LHCN-M2 (cell line): Measurements from ENCODE around the gene CEL. TPM values are rescaled to one million over a fixed set of nuclear protein-coding genes. Genes with fewer than 3 reads are reported as not detected.
"Not testable (repeated sequence)": the region's sequence is repeated elsewhere in the genome, so short reads cannot be mapped to it uniquely, and the experiment has no call there.

ENCODE experiments used
- DNase-seq: peaks from one replicate; pipeline ENCODE4 v3.0.0-alpha.2; 2012; ENCODE audit warnings: low read depth
- polyA plus RNA-seq: library from polyadenylated mRNA; unstranded; fragments of >200 nt; gene quantifications from one replicate; pipeline ENCODE4 v1.2.1, GENCODE V29; 2012; ENCODE audit warnings: missing spikeins
- total RNA-seq: library from RNA; depleted of rRNA; stranded (reverse); fragments of >200 nt; gene quantifications from 2 replicates; pipeline ENCODE4 v1.2.3, GENCODE V29; 2014; rRNA removed

Gene CEL
- total RNA-seq: 0.51 and 0.57 TPM in 2 replicates
- polyA plus RNA-seq: 0.23 TPM

GRCh38 chr9:133061764-133062145 is at the start of gene CEL:
CEL (plus strand) TSS chr9:133061981; CDS start chr9:133062003, 22 bp downstream.
- DNase-seq: not testable (repeated sequence)

GRCh38 chr9:133014696-133015095 is 47.1 kb upstream of the CEL start:
- no peak for DNase-seq

- DNase-seq: peak; percentile 13
Observed at GRCh38 chr9:133023117-133023890, 38.5 kb upstream of the CEL start.

- DNase-seq: no peak
Observed at GRCh38 chr9:133026426-133026825, 35.4 kb upstream of the CEL start.

GRCh38 chr9:133027134-133027533 is 34.6 kb upstream of the CEL start:
- no peak for DNase-seq

- DNase-seq: no peak
Observed at GRCh38 chr9:133028221-133028620, 33.6 kb upstream of the CEL start.

- no peak for DNase-seq
Observed at GRCh38 chr9:133029994-133030316, 31.8 kb upstream of the CEL start.

GRCh38 chr9:133030317-133031129 is 31.3 kb upstream of the CEL start, which contains the start of gene GTF3C5:
GTF3C5 (plus strand) TSS chr9:133030997; CDS start chr9:133031012, 15 bp downstream.
- peak; percentile 99 for DNase-seq

- DNase-seq: no peak
Observed at GRCh38 chr9:133031130-133031422, 30.7 kb upstream of the CEL start.

- DNase-seq: peak; percentile 19
Observed at GRCh38 chr9:133031496-133031911, 30.3 kb upstream of the CEL start.

- DNase-seq: no peak
Observed at GRCh38 chr9:133032171-133032570, 29.6 kb upstream of the CEL start.

GRCh38 chr9:133035669-133036068 is 26.1 kb upstream of the CEL start:
- DNase-seq: no peak

GRCh38 chr9:133037775-133038515 is 23.8 kb upstream of the CEL start:
- no peak for DNase-seq

- DNase-seq: peak; percentile 24
Observed at GRCh38 chr9:133040892-133041479, 20.8 kb upstream of the CEL start.

GRCh38 chr9:133041958-133042357 is 19.8 kb upstream of the CEL start:
- DNase-seq: no peak

- DNase-seq: no peak
Observed at GRCh38 chr9:133042676-133043075, 19.1 kb upstream of the CEL start.

- DNase-seq: no peak
Observed at GRCh38 chr9:133043449-133044035, 18.2 kb upstream of the CEL start.

GRCh38 chr9:133044125-133044524 is 17.7 kb upstream of the CEL start:
- DNase-seq: no peak

GRCh38 chr9:133044661-133045060 is 17.1 kb upstream of the CEL start:
- no peak for DNase-seq

- DNase-seq: no peak
Observed at GRCh38 chr9:133045132-133045531, 16.6 kb upstream of the CEL start.

- no peak for DNase-seq
Observed at GRCh38 chr9:133046196-133046899, 15.4 kb upstream of the CEL start.
